ENCODE results near the gene HSD17B1. TPM values are rescaled to one million over a fixed set of nuclear protein-coding genes. Genes with fewer than 3 reads are reported as not detected.
"Not testable (repeated sequence)": the region's sequence is repeated elsewhere in the genome, so short reads cannot be mapped to it uniquely, and the experiment has no call there.

The HSD17B1 gene
- 1.0 and 2.1 TPM in 2 replicates for polyA plus RNA-seq
- 1.4 and 1.7 TPM in 2 replicates for polyA minus RNA-seq

- not testable (repeated sequence) for H3K27ac ChIP-seq (ENCODE audit: low read length); H2AFZ ChIP-seq (ENCODE audit: low read depth, low read length); H3K9me2 ChIP-seq (ENCODE audit: insufficient read depth, low read length); H3F3A ChIP-seq (ENCODE audit: insufficient read depth, low read length, poor library complexity, severe bottlenecking); H3K9me3 ChIP-seq (ENCODE audit: low read length); H3K79me2 ChIP-seq (replicated peaks; ENCODE audit: insufficient read depth, low read length); H3K27me3 ChIP-seq (ENCODE audit: insufficient read depth, low read depth, low read length); H3K36me3 ChIP-seq (ENCODE audit: insufficient read depth, low read length); H3K9ac ChIP-seq (ENCODE audit: low read length); H3K4me2 ChIP-seq (ENCODE audit: low read length); H4K20me1 ChIP-seq (ENCODE audit: insufficient read depth)
- peak within 1 kb of the TSS; percentile 85 for H3K4me3 ChIP-seq (ENCODE audit: low read length)
Observed at GRCh38 chr17:42552736-42553135, at the start of gene HSD17B1. Gene HSD17B1 (plus strand): TSS chr17:42552923. CDS start chr17:42552934, 11 bp downstream.

- Histone ChIP-seq H3K9ac (ENCODE audit: low read length) (no peak overlapping the region), H3K9me2 (ENCODE audit: insufficient read depth, low read length) (no peaks in the 10 kb centered on the region), H2AFZ (ENCODE audit: low read depth, low read length) (no peak overlapping the region), H4K20me1 (ENCODE audit: insufficient read depth) (no peaks in the 10 kb centered on the region), H3K4me2 (ENCODE audit: low read length) (no peak overlapping the region), H3K4me3 (ENCODE audit: low read length) (no peak overlapping the region), H3K9me3 (ENCODE audit: low read length) (no peaks in the 10 kb centered on the region), H3F3A (ENCODE audit: insufficient read depth, low read length, poor library complexity, severe bottlenecking) (no peaks in the 10 kb centered on the region), H3K27ac (ENCODE audit: low read length) (no peak overlapping the region), H3K27me3 (ENCODE audit: insufficient read depth, low read depth, low read length) (no peaks in the 10 kb centered on the region), H3K36me3 (ENCODE audit: insufficient read depth, low read length) (peaks cover 4% of the 10 kb centered on the region), H3K79me2 (replicated peaks; ENCODE audit: insufficient read depth, low read length) (no peaks in the 10 kb centered on the region)
- no peak for TF ChIP-seq EP300 (conservative IDR thresholded peaks at IDR 0.05; ENCODE audit: poor library complexity, severe bottlenecking)
- no peak for TF ChIP-seq MXI1 (conservative IDR thresholded peaks at IDR 0.05; ENCODE audit: poor library complexity, severe bottlenecking)
- no peak for TF ChIP-seq POLR2AphosphoS5 (IDR thresholded peaks at IDR 0.05)
- no peak for TF ChIP-seq CTCF (IDR thresholded peaks at IDR 0.05; ENCODE audit: poor library complexity, severe bottlenecking)
- TF ChIP-seq RAD21 (conservative IDR thresholded peaks at IDR 0.05): no peak
- TF ChIP-seq TAF1 (IDR thresholded peaks at IDR 0.05; ENCODE audit: low read depth): no peak
- no peak for TF ChIP-seq REST (IDR thresholded peaks at IDR 0.05; ENCODE audit: borderline replicate concordance)
- TF ChIP-seq EZH2 (IDR thresholded peaks at IDR 0.05; ENCODE audit: borderline replicate concordance, insufficient read depth, low read length, poor library complexity, severe bottlenecking): no peak
- no peak for TF ChIP-seq SMC3 (conservative IDR thresholded peaks at IDR 0.05; ENCODE audit: poor library complexity)
Observed at GRCh38 chr17:42502926-42503325, 49.8 kb upstream of the HSD17B1 start.

- Histone ChIP-seq H3K27me3 (ENCODE audit: insufficient read depth, low read depth, low read length) (no peaks in the 10 kb centered on the region), H3K9me3 (ENCODE audit: low read length) (no peaks in the 10 kb centered on the region), H2AFZ (ENCODE audit: low read depth, low read length) (no peak overlapping the region), H3K36me3 (ENCODE audit: insufficient read depth, low read length) (peaks cover 10% of the 10 kb centered on the region), H3K9me2 (ENCODE audit: insufficient read depth, low read length) (no peaks in the 10 kb centered on the region), H3K4me3 (ENCODE audit: low read length) (no peak overlapping the region), H3K27ac (ENCODE audit: low read length) (no peak overlapping the region), H3K9ac (ENCODE audit: low read length) (no peak overlapping the region), H3F3A (ENCODE audit: insufficient read depth, low read length, poor library complexity, severe bottlenecking) (no peaks in the 10 kb centered on the region), H4K20me1 (ENCODE audit: insufficient read depth) (no peaks in the 10 kb centered on the region), H3K4me2 (ENCODE audit: low read length) (no peak overlapping the region), H3K79me2 (replicated peaks; ENCODE audit: insufficient read depth, low read length) (no peaks in the 10 kb centered on the region)
- no peak for TF ChIP-seq MXI1 (conservative IDR thresholded peaks at IDR 0.05; ENCODE audit: poor library complexity, severe bottlenecking)
- no peak for TF ChIP-seq EP300 (conservative IDR thresholded peaks at IDR 0.05; ENCODE audit: poor library complexity, severe bottlenecking)
- TF ChIP-seq RAD21 (conservative IDR thresholded peaks at IDR 0.05): no peak
- TF ChIP-seq SMC3 (conservative IDR thresholded peaks at IDR 0.05; ENCODE audit: poor library complexity): no peak
Observed at GRCh38 chr17:42507671-42508070, 45.1 kb upstream of the HSD17B1 start.

All from neural cell (in vitro differentiated cells).